SKM-1 (cell line): ENCODE data around the gene BTBD6.

Experiments
- DNase-seq: peaks from one replicate; lab custom pipeline; 2025; ENCODE audit not compliant: unreplicated experiment; lab: John Stamatoyannopoulos, UW

BTBD6 gene

DNA sequence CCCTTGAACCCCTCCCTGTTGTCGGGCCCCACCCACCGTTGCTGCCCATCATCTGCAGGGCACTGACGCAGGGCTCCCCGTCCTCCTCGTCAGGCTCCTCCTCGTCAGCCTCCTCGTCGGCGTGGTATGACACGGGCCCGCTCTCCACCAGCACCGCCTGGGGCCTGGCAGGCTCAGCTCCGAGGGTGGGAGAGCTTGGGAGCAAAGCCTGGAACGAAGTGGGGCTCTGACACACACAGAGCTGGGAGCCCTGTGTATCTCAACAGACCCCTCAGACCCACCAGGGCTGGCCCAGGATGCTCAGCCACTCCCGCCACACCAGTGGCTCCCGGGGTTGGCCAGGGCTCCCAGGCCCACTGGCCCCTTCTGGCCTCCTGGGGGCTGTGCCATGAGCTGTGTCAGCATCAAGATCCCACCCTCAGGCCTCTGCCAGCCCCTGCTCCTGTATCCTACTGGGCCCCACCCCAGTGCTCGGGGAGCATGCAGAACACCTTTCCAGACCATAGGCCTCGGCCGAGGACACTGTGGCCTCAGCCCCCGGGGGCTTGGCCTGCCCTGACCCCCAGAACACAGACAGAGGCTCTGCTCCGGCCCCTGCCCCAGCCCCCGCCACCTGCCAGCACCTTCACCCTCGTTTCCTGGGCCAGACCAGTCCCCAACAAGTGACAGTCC, 37.1 kb upstream of the BTBD6 start:
- DNase-seq = no peak

DNA sequence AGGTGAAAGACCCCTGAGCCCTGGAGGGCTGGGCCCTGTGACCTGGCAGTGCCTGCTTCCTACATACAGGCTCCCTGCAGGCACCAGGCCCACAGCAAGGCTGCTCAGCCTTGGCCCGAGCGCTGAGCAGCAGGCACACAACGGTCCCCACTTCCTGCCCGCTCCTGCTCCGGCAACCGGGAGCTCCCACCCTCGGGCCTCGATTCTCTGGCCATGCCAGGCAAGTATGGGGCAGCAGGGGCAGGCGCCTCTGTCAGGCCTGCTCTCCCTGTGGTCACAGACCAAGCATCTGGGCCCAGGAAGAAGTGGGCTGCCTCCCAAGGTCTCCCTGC, 36.6 kb upstream of the BTBD6 start:
- DNase-seq = no peak

DNA sequence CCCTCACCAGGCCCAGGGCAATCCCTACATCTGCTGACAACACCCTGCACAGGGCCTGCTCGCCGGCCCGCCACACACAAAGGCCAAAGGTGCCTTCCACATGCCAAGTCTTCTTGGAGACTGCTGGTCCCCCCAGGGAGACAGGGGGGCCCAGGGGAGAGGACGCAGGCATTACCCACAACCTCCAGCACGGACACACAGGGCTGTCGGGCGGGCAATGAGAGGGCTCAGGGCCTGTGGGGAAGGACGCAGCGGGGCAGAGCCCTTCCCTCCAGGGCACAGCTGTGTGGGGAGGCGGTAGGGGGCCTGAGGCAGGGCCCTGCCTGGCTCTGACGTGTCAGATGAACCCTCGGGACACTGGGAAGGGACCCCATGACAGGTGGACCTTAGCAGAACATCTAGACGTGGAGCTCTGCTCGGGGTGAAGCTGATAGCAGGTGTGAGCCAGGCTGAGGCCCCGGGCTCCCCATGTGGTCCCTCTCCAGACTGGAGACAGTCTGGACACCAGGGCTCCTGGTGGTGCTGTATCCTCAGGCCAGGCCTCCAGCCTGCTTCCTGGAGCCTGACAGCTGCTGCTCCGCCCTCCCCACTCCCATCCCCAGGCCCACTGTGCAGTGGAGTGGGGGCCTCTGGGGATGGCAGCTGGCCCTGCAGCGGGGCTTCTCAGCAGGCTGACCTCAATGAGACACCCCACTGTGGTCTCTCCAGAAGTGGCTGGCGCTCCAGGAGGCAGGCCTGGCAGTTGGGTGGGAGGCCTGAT, 35.6 kb upstream of the BTBD6 start:
- DNase-seq = no peak

DNA sequence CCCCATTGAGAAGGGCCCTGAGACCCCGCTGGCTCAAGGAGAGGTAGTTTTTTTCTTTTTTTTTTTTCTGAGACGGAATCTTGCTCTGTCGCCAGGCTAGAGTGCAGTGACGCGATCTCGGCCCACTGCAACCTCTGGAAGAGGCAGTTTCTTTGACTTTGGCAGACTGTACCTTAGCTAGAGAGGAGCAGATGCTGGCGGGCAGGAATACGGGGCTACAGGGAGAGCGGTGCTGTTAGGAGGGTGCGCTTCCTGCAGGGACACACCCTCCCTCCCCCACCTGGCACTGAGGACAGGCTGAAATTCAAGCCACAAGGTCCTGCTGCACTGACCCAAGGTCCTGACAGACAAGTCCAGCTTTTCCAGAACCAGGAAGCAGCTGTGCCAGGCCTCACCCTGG, 35.0 kb upstream of the BTBD6 start:
- DNase-seq = no peak

DNA sequence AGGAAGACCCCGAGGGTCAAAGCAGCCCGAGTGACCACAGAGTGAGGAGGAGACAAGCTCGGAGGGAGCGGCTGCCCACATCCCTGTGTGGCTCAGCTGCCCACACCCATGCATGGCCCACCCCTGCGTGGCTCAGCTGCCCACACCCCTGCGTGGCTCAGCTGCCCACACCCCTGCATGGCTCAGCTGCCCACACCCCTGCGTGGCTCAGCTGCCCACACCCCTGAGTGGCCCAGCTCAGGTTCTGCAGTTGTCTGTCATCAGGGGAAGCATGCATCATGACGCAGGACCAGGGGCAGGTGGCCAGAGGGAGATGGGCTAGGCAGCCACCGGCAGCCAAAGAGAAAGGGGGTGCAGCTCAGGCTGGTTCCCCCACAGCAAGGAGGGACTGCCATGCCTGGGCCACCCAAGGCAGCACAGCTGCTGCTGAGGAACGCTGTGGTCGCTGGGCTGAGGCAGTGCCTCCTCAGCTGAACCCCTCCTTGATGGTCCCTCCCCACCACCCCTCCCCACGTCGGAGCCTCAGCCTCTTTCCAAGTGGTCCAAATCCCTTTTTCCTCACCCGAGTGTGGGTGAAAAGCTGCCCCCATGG, 33.9 kb upstream of the BTBD6 start:
- no peak for DNase-seq

DNA sequence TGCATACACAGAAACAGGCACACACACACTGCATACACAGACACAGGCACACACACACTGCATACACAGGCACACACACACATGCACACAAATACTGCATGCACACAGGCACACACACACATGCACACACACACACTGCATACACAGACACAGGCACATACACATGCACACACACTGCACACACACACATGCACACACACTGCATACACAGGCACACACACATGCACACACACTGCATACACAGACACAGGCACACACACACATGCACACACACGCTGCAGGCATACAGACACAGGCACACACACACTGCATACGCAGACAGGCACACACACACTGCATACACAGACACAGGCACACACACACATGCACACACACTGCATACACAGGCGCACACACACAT, 32.7 kb upstream of the BTBD6 start:
- no peak for DNase-seq

DNA sequence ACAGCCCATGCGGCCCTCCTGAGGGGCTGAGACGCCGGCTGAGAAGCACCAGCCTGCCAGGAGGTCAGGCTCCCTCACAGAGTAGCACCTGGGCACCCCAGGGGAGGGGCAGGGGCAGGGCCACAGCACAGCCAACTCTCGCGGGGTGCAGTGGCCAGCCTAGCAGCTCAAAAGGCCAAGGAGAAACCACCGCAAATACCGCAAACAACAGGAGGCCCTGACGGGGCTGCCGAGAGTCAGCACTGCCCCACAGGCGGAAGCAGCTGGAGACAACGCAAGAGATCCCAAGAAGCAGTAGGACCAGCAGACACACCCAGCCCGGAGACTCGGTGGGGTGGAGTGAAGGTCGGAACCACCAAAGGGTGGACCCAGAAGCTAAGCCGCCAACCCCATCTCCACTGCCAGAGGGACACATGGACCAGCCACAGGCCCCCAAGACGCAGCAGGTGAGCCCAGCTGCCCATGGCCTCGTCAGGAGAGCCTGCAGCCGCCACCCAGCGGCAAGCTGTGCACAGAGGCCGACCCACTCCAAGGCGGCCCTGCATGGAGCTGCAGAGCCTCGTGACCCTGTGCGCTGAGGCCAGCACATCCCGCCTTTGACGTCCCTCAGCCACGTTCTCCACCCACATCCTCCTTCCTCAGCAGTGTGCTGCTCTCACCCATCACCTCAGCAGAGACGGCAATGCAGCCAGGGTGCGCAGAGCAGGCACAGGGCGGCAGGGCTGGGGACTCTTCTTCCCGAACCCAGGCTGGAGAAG, 31.7 kb upstream of the BTBD6 start:
- no peak for DNase-seq

DNA sequence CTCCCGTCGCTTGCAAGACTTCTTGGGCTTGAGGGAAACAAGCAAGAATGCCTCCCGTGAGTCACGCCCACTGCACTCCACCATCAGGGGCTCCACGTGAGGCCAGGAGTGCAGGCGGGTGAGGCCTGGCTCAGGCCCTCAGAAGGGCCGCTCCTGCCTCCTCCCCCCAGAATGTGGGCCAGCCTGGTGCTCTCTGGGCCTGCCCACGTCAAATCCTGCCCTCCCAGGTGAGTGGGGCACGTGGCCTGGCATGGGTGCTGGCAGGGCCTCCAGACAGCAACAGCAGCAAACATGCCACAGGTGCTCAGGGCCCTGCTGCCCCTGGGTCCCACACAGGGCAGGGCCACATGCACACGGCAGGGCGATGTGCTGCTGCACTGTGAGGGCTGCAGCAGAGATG, 30.6 kb upstream of the BTBD6 start:
- no peak for DNase-seq

DNA sequence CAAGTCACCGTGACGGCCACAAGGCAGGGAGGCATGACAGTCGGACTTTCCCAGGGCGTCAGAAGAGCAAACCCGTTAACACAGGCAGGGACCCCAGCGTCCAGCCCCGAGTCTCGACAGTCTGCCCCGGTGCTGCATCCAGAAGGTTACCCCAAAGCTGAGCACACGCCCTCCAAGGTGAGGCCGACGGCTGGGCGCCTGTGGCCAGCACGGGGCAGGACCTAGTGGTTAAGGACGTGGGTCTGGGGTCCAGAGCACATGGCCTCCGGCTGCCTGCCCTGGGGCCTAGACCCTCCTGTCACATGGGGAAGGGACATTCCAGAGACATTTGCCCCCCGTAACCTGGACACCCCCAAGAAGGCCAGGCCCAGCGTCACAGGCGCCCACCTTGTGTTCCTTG, 29.7 kb upstream of the BTBD6 start:
- no peak for DNase-seq

DNA sequence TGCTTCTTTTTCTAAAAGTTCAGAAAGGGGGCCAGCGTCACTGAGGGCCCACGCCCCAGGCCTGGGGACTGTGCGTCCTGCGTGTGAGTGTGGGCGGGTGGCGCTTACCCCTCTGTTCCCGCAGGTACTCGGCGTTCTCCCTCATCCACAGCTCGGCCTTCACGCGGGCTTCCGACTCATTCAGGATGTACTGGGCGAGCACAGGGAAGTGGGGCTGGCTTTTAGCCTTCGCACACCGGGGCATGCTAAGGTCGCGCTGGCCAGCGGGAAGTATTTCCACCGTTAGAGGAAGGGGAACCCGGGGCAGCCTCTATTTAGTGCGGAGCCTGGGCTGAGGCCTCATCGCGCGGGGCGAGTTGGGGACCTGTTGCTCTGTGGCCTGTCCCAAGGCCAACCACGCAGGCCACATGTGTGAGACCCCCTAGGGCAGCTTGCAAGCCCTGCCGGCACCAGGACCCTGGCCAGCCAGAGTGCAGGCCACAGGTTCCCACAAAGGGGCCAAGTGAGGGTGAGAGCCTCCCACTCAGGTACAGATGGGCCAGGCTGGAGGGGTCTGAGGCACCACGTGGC, 29.2 kb upstream of the BTBD6 start:
- DNase-seq = no peak

DNA sequence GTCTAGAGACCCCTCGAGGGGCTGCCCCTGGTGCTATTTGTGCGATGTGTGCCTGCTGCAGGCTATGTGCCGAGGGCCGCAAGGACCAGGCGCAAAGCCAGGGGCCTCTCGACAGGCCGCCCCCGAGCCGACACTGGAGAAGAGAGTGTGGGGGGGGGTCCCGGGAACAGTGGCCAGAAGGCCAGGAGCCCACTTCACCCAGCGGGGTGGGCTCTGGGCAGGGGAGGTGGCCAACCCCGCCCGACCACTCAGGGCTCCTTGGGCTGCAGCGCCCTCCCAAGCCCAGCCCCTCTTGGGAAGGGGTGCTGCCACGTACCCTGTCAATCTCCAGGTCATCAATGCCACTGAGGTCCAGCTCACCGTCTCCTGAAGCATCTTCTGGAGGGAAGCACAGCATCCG, 28.6 kb upstream of the BTBD6 start:
- DNase-seq = no peak

DNA sequence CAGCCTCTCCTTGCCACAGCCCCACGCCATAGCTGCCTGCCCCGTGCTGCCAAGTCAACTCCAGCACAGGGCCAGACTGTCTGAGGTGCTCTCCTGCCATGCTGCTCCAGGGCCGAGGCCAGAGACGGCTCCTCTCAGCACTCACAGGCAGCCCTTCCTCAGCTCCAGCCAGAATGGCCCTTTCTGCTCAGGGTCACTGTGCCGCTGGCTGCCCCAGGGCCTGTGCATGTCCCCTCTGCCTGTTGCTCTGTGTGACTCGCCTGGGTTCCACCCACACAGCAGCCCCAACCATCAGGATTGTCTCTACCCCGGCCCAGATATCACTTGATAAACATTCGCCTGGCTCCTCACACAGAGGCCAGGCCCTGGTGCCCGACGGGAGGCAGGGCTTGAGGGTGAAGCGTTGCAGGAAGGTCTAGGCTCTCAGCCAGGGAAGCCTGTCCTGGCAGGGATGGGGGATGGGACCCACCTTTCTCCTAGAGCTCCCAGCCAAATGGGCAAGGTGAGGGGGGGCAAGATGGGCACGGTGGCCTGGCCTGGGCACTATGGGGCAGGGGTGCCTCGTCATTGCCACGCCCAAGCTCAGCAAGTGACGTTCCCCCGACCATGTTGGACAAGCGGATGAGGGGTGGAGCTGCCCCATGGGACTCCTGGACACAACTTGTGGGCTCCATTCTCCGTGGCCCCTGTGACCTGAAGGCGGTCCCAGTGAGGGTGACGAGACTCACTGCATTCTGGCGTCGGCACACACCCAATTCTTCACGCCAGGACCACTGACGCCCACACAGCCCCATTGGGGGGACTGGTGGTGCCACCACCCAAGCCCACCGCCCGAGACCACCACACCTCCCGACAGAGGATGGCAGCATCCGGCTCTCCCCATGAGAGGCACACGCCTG, 27.4 kb upstream of the BTBD6 start:
- no peak for DNase-seq

DNA sequence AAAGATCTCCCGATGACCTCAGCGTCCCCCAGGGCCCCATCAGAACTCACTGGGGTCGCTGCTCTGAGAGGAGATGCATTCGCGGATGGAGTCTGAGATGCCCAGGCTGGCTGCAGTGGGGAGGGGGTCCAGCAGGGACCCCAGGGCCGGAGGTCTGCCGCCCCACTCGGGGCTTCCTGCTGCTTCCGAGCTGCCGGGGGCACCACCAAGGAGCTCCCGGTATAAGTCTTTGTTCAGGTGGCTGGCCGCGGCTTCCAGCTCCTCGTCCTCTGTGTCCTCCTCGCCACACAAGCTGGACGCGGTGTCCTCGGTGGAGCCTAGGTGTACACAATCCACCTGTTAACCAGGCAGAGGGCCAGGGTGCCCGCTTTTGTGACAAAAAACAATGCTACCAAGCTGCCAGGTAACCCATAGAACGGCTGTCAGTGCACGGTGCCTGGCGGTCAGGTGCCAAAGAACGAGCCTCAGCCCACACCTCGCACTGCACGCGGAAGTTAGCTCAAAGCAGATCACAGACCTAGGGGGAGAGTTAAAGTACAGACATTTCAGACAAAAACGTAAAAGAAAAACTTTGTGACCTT, 26.6 kb upstream of the BTBD6 start:
- no peak for DNase-seq

DNA sequence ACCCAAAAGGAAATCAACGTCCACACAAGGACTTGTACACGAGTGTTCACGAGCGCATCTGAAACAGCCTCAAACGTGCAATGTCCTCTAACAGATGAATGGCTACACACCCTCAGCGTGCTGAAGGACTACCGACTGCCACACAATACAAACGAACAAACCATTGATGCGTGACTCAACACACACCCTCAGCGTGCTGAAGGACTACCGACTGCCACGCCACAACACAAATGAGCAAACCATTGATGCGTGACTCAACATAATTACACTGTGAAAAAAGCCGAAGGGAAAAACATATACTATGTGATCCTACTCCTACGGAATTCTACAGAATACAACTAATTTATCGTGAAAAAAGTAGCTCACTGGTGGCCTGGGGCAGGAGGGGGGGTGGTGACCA, 25.1 kb upstream of the BTBD6 start:
- no peak for DNase-seq

DNA sequence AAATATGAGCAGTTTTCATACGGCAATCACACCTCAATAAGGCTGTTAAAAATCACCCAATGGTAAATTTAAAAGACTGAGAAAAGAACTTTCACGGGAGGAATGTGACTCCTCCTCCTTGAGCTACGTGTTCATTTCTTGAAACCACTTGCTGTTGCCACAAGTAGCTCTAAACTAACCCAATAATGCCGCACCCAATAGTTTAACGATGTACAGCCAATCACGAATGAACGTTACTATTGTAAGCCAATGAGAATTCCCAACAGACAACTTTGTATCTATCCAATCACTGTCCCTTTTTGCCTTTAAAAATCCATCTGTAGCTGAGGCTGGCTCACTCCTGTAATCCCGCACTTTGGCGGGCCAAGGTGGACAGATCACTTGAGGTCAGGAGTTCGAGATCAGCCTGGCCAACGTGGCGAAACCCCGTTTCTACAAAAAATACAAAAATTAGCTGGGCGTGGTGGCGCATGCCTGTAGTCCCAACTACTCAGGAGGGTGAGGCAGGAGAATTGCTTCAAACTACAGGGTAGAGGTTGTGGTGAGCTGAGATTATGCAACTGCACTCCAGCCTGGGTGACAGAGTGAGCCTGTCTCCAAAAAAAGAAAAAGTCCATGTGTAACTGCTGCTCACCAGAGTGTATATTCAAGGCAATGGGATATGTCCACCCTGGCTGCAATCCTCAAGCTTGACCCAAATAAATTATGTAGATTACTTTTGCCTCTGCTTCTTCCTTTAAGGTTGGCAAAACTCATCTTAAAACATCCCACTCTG, 24.4 kb upstream of the BTBD6 start:
- no peak for DNase-seq

DNA sequence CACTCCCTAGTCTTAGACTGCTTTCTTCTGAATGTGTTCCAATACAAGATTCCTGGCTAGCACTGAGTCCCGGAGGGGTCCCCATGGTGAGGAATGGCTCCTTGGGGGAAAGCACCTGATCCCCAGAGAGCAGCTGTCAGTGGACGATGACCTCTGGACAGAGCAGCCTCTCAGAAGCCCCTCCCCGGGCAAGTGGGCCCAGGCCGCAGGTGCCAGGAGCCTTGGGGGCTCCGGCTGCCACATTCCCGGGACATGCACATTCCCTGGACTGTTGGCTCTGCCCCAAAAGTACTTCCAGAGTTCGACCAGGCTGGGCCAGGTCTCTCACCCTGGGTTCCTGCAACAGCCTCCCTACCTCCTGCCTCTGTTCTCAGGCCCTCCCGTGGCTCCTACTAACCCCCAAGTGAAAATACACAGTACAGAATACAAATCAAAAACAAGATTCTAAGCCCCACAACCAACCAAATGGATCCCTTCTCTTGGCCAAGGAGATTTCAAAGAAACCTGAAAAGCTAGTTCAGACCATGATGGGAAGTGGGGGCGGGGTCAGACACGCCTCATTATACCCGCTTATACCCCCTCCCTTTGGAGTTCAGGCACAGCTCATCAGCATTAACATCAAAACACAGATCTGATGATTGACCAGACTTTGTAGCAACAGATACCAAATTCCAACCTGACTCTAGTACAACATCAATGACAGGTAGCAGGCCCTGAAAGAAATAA, 23.3 kb upstream of the BTBD6 start:
- DNase-seq = no peak

DNA sequence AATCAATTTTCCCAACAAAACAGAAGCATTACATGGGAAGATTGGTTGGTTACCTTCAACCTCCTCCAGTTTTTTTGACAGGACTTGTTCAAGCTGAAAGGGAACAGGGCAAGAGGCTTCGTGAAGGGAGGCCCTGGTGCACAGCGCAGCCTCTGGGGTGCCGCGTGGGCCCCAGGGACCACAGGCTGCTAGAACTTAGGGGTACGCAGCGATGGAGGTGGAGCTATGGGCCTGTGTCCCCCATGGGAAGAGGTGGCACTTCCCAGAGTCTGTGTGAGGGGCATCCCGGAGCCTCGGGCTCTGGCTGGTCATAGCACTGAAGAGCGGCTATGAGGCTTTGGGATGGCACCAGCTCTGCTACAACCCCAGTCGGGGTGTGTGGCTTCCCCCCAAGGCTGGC, 22.1 kb upstream of the BTBD6 start:
- no peak for DNase-seq

DNA sequence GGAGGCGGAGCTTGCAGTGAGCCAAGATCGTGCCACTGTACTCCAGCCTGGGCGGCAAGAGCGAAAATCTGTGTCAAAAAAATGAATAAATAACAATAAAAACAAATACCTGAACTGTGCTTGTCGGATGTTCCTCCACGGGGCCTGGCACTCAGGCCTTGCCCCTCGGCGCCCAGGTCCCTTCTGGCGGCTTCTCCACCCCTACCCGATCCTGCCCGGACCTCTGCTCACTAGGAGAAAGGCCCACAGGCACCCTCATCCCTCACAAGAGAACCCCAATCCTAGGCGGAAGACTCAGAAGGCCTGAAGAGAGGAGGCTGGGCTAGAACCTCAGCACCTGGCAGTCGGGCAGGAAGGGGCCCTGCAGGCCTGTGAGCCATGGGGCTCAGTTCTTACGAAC, 21.0 kb upstream of the BTBD6 start:
- no peak for DNase-seq

DNA sequence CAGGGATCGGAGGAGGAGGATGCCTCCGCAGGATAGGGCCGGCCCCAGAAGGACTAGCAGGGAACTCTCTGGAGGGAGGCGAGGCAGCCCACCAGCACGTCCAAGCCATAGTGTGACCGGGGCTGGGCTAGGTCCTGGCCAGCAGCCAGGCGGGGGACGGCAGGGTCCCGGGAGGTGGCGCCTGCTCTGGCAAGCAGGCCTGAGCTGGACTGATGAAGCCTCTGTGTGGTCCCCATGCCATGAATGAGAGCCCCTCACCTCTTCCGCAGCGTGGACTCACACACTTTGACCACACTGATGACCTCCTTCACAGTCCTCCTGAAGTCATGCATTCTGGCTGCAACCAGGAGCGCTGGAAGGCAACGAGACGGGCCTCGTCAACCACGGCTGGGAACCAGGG, 19.8 kb upstream of the BTBD6 start:
- no peak for DNase-seq
